ENCODE measurements around the gene MEOX1.

The MEOX1 gene

DNA sequence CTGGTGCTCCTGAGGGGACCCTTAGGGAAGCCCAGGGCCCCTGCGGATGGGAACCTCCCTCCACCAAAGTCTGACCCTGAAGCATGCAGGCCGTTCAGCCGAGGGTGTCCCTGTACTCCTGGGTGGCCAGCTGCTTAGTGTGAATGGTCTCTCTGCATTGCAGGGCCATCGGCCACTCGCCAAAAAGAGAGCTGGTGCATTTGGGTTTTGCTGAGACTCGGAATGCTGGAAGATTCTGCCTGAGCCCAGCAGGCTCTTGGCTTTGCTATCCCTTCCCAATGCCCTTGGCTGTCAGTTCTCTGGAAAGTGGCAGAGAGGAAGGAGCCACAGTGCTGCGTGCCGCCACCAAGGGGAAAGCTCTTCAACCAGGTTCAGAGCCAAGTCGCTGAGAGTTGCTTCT lies 2.8 kb downstream of the MEOX1 start:
- peak in 8 of 56 donors; percentile 5 to 55 (median 12) for DNase-seq

DNA sequence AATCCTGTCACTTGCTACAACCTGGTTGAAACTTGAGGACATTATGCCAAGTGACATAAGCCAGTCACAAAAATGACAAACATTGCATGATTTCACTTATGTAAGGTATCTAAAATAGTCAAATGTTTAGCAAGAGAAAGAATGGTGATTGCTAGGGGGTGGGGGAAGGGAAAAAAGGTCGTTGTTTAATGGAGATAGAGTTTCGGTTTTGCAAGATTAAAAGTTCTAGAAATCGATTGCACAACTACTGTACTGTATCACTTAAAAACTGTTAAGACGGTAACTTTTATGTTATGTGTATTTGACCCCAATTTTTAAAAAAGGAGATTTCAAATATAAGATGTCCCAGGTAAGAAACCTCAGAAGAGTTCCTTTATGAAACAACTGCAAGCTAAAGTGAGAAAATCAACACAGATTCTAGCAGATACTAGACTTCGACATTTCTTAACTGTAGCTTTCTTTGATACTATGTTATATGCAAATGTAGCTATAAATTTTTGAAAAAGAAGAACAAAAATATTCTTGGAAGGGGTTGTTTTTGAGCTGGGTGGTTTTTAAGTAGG lies 5.9 kb downstream of the MEOX1 start:
- no peak for DNase-seq

GRCh38 chr17:43652124-43652480 lies 9.6 kb downstream of the MEOX1 start:
- DNase-seq: no peak

DNA sequence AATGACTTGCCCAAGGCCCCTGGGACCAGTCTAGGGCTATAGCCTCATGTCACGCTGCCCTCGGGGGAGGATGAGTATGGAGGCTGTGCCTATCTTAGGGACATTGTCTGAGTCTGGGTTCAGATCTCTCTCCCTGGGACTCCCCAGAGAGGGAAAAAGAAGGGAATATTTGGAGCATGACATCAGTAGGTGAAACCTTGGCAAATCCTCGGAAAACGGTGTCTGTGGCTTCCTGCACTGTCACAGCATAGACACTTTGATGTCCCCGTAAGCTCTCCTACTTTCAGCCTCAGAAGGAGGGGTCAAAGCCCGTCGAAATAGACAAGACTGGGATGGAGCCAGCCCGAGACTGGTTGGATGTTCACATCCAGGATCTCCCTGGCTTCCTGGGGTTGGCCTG lies 11.3 kb downstream of the MEOX1 start:
- DNase-seq: no peak

DNA sequence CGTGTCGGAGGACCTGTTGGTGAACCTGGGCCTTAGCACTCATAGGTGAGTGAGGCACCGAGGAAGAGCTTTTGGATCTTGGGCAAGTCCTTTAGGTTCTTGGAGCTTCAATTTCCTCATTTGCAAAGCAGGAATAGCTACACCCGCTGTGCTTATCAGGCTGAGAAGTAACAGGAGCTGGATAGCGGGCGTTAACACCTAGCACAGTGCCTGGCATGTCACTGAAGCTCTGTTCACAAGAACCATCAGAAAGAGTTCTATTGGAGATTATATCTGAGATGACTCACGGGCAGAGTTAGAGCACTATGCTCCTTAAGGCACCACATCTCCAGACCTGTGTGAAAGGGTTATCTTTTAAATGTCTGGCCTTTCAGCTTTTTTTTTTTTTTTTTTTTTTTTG lies 12.8 kb downstream of the MEOX1 start:
- no peak for DNase-seq

DNA sequence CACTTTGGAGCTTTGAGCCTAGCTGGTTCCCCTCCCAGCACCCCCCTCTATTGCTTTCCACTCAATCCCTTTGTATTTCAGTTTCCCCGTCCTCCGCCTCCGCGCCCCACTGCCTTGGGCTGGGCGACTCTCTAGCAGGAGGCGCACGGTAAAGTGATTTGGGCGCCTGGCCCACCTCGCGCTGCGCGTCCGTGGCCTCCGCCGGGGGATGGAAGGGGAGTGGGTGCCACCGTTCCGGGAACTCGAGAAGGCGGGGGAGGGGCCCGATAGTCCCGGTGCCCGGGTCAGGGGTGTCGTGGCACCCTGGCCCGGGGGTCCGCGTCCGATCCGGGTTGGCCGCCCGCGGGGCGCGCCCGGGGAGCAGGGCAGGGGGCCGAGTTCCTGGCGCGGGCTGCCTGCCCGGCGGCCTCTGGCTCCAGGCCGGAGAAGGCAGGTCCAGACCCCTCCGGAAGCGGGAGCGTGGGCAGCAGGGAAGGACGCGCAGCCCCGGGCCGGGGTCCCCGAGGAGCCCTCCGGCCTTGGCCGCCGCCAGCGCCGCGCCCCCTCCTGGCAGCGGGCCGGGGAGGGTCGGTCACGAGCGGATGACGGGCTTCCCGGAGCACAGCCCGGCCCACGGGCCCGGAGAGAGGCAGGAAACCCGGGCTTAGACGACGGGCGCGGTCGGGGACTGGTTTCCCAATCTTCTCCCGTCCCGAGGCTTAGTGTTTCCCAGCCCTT lies 15.8 kb downstream of the MEOX1 start:
- peak in 2 of 56 donors; percentile 6 to 14 for DNase-seq

- DNase-seq: no peak
These were observed 16.3 kb downstream of the MEOX1 start for GRCh38 chr17:43645450-43645764.

DNA sequence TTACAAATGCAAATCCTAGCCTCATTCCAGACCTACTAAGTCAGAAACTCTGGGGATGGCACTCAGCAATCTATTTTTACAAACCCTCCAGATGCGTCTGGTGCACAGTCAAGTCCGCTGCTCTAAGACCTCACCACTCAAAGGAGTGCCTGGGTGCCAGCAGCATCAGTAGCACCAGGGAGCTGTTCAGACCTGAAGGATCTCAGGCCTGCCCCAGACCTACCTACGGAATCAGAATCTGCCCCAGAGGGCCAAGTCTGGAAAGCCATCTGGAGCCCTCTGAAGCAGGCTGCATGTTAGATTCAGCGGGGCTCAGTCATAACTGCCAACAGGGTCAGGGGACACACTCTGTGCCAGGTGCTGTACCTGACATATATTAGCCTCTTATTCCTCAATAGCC lies 17.6 kb downstream of the MEOX1 start:
- no peak for DNase-seq

DNA sequence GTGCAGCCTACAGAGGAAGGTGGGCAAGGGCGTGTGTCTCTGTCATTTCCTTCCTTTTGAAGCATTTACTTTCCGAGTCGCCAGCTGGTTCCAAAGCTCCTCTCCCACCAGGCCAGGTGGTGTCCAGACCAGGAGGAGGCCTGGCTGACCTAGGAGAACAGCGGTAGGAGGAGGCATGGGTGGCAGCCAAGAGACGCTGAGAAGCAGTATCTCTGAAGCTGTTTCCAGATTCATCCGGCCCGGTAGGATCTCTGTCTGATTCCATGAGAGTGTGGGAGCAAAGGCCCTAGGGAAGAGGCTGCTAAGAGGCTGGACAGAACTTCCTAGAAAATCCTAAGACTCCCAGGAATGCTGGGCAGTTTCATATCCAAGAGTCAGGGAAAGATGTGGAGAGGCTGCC lies 20.3 kb downstream of the MEOX1 start:
- no peak for DNase-seq

DNA sequence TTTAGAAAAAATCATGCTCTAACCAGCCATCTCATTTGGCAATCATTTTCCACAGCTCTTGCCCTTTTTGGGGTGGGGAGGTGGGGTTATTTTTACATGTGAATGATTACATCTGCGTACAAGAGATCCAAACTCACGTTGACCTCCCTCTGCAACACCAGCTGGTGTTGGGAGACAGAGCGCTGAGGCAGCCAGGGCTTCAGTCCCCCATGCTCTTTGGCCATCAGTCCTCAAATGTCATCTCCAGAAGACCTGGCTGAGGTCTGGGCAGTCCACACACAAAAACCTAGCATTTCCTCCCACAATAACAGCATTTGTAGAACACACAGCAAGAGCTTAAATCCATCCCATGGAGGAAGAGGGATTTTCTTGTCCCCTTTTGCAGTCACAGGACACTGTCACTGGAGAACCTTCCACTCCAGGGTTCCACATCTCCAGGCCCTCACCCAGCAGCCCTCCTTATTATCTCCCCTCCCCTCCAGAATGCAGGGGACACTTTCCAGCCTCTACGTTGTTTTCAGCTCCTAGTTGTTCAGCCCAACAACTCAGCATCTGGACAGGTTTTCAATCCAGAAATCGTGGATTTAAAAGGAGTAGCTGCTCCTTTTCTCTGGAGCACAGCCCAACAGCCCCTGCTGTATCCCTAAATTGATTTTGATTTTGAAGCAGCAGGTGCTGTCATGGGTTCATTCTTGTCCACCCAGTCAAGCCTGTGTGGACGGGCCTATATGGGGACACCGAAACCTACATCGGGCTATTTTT lies 21.1 kb downstream of the MEOX1 start:
- DNase-seq: no peak

DNA sequence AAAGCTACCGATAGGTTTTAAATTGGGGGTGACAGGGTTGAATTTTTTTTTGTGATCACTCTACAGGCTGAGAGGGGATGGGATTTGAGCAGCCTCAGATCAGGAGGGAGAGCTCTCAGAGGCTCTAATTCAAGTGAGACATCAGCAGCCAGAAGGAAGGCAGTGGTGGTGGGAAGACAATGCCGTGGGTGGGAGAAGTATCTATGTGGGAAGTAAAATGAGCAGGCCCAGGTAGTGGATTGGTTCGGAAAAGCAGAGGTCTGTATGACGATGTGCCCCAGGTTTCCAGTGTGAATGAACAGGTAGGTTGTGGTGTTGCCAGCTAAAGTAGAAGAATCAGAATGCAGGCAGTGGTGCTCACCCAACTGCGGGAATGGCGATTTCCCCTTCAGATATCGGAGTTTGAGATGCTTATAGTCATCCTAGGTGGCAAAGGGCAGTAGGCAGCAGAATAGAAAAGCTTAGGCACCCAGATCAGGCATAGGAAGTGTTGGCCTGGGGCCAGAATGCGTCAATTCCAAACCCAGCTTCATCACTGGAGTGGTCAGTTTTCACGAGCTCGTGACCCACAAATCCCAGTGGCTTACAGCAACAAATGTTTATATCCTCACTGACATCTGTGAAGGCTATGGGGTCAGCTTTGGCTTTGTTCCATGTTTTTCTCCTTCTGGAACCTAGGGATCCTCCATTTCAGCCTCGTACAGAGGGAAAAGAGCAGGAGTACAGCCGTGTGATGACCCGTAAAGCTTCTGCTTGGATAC lies 24.0 kb downstream of the MEOX1 start:
- no peak for DNase-seq

DNA sequence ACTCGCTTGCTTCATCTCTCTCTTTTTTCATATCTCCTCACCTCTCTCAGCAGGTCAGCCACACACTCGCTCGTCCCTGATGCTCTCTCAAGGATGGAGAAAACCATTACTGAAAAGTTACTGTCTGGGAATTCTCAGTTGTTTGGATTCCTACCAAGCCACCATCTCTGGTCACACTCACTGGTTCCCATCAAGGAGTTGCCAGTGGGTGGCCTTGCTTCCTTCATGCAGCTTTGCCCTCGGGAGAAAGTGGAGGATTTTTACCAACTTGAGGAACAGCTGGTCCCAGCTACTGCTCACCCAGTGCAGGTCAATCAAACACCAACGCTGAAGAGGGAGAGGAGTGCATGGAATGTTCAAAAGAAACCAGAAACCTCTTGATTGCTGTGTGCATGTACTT lies 25.3 kb downstream of the MEOX1 start:
- no peak for DNase-seq

DNA sequence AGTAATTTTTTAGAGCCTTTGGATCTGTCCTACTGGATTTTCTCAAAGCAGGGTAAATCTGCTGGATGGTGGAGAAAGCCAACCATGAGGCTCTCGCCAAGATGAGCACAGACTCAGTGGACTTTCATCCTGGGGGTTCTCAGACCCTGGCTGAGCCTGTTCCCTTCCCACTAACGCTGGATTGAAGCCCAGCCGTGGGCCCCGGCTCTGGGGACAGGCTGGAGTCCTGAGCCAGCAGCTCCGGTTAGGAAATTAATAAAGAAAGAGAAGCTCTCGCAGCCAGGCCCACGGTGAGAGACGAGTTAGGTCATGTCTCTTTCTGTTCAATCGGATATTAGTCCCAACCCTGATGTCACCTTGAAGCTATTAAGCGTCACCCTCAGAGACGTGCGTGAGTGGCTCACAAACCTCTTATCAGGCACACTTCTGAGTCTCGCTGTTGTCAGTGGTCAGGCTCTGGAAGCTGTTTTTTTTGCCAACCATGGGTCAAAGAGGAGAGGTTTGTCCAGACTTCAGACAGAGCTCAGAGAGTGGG lies 27.1 kb downstream of the MEOX1 start:
- DNase-seq: peak in 4 of 56 donors; percentile 6 to 13 (median 8)

DNA sequence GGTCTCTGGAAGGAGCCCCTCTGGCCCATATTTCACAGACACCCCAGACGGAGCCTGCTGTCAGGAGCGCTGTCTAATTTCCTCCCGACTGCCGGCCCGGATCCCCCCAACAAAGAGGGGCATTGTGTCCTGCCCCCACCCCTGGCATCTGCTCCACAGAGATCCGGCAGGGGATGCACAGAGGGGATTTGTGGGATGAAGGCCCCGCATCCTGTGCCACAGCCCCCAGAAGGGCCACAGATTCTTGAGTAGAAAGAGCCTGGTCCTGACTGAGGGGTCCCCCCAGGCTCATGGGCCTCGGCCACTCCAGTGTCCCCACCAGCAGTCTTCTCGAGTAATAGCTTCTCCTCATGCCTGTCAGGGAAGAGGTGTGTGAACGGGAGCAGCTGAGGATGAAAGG lies 29.5 kb downstream of the MEOX1 start:
- no peak for DNase-seq

GRCh38 chr17:43631429-43631828 lies 30.3 kb downstream of the MEOX1 start:
- no peak for DNase-seq

- no peak for DNase-seq
These were observed 33.6 kb downstream of the MEOX1 start for GRCh38 chr17:43628089-43628650.

DNA sequence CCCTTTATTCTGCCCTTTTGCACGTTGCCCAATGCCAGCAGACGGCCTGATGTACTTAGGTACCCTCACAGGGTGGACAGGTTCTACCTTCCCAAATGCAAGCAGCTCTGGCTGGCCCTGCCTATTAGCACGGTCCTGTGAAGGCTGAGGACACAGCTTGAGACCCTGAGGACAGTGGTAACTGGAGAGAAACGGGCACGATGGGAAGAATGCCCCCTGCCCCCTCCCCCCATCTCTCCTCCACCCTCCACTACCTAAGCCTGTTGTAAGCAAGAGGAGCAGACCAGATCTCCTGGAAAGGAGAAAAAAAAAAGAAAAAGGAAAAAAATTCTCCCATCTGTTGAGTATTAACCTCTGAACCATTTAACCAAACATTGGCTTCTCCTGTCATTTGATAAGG lies 34.1 kb downstream of the MEOX1 start:
- DNase-seq: no peak

GRCh38 chr17:43626023-43626422 lies 35.7 kb downstream of the MEOX1 start:
- DNase-seq: no peak

DNA sequence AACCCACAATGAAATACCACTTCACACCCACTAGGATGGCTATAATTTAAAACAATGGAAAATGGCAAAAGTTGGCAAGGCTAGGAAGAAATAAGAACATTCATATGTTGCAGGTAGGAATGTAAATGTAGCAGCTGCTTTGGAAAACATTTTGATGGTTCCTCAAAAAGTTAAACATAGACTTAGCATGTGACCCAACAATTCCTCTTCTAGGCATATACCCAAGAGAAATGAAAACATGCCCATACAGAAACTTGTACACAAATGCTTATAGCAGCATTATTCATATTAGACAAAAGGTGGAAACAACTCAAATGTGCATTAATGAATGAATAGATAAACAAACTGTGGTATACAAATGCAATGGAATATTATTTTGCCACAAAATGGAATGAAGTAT lies 36.1 kb downstream of the MEOX1 start:
- DNase-seq: no peak

DNA sequence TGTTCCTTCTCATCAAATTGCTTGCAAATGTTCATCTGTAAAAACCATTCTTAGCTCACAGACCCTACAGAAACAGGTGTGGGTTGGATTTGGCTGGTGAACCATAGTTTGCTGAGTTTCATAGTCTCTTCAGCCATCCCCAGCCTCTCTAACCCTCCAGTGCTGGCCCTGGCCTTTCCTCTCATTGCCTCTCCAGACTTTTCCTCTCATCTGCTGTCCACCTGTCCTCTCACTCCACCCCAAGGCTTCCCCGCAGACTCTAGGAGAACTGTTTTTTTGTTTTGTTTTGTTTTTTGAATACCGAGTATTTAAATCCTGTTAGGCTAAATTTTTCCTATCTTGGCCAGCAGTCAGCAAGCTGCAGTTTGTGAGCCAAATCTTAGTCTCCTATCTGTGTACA lies 41.1 kb downstream of the MEOX1 start:
- no peak for DNase-seq

- DNase-seq: no peak
These were observed 41.6 kb downstream of the MEOX1 start for GRCh38 chr17:43620147-43620546.

DNA sequence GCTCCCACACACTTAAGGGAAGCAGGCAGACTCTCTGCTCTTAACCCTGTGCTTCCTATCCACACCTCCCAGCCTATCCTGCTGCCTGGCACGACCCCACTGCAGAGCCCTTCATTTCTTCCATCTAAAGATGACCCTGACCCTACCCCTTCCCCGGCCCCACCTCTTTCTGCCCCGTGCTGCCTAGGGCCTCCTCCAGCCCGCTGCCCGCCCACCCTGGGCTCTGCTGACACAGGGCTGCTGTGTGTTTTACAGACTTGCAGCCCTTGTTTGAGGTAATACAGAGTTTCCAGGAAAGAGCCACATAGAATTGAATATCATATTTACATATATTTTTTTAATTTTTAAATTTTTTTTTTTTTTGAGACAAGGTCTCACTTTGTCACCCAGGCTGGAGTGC lies 42.0 kb downstream of the MEOX1 start:
- no peak for DNase-seq

Measured in amygdala (tissue), 56 donors.